MCF 10A (cell line): ENCODE results near the gene UVSSA. TPM values are rescaled to one million over a fixed set of nuclear protein-coding genes. Genes with fewer than 3 reads are reported as not detected.
A peak's percentile ranks its signal among the peaks of the same experiment; 100 is the strongest.

Source experiments
- BruUV-seq: library from RNA; stranded (reverse); fragments of 400-500 nt; replicated peaks from 2 replicates; lab custom pipeline; 2021; lab: Mats Ljungman, UMichigan
- CTCF ChIA-PET: fragments of 300-600 bp; sonication (Branson Sonifier 250); formaldehyde crosslinking; extraction: SDS; loops from one replicate; lab custom pipeline; 2021; ENCODE audit warnings: antibody characterized with exemption, inconsistent platforms; lab: Yijun Ruan, JAX
- POLR2A ChIA-PET: fragments of 300-600, 350-650 bp; sonication (Branson Sonifier 250); formaldehyde crosslinking; extraction: SDS; loops from one replicate; lab custom pipeline; 2020; ENCODE audit warnings: antibody characterized with exemption, inconsistent platforms; lab: Yijun Ruan, JAX
- DNase-seq: peaks from one replicate; pipeline ENCODE4 v3.0.0-alpha.2; 2018; ENCODE audit not compliant: unreplicated experiment
- H3K27ac Mint-ChIP-seq: one replicate; pipeline ENCODE4 v1.8.0; 2022; ENCODE audit warnings: mild to moderate bottlenecking, low read depth, mixed read lengths; ENCODE audit not compliant: unreplicated experiment
- H3K27me3 Mint-ChIP-seq: one replicate; pipeline ENCODE4 v1.8.0; 2022; ENCODE audit warnings: mixed read lengths; ENCODE audit not compliant: insufficient read depth, unreplicated experiment
- H3K36me3 Mint-ChIP-seq: one replicate; pipeline ENCODE4 v1.8.0; 2022; ENCODE audit warnings: mild to moderate bottlenecking, moderate library complexity, mixed read lengths; ENCODE audit not compliant: insufficient read depth, unreplicated experiment
- H3K4me1 Mint-ChIP-seq: one replicate; pipeline ENCODE4 v1.8.0; 2022; ENCODE audit warnings: mixed read lengths; ENCODE audit not compliant: insufficient read depth, unreplicated experiment
- H3K4me3 Mint-ChIP-seq: one replicate; pipeline ENCODE4 v1.8.0; 2022; ENCODE audit warnings: mild to moderate bottlenecking, moderate library complexity, mixed read lengths; ENCODE audit not compliant: unreplicated experiment
- H3K9me3 Mint-ChIP-seq: one replicate; pipeline ENCODE4 v1.8.0; 2022; ENCODE audit warnings: mixed read lengths; ENCODE audit not compliant: unreplicated experiment
- intact Hi-C: fragments of 100-400 bp; cut with micrococcal nuclease; formaldehyde crosslinking; loops from 2 replicates; pipeline ENCODE4 v1.14.1; 2022
- total RNA-seq: library from RNA; stranded (reverse); gene quantifications from 2 replicates; pipeline ENCODE4 v1.2.3, GENCODE V29; 2022
- TF ChIP-seq, protein P1 (sequence below): fragments of 200-600 bp; IDR thresholded peaks from one replicate; pipeline ENCODE4 v1.8.0; 2022; ENCODE audit warnings: antibody characterized with exemption, mild to moderate bottlenecking; ENCODE audit not compliant: unreplicated experiment

UVSSA gene
- total RNA-seq, 1 experiment from 2014 or later: 43.6 TPM

DNA sequence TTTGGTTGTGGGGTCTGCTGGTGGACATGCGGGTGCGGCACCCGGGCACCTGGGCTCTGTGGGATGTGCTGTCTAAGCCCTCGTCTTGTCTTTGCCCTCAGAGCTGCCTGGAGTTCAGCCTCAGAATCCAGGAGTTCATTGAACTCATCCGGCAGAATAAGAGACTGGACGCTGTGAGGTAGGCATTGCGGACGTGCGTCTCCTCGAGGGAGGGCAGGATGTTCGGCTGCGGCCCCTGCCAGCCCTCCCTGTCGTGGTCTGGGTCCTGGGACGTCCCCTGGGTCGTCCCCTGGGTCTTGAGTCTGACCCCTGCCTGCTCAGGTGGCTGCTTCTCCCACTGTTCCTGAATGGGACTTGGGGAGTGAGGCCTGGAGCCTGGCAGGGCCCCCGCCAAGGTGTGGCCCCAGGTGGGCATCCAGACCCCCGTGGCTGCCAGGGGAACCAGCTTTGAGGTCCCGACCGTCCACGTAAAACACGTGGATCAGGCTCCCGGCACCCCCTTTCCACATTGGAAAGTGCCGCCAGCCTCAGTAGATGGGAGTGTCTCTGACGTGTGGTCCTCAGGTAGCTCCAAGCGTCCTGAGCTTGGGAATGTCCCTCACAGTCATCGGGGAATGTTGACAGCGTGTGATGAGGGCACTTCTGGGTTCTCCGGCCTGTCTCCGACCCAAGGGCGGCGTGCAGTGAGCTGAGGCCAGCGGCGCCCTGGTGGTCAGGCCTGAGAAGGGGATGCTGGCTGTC, 19.3 kb upstream of the UVSSA start:
- intact Hi-C loops: no loop called here
- CTCF ChIA-PET: interaction anchor here (0.6 to 1.1 kb wide), 3 partner anchors 10 to 45 kb away, joined by 3 read pairs; no protein-coding TSS in a partner anchor
- no peak overlapping the region for H3K27ac Mint-ChIP-seq
- TF ChIP-seq, protein P1, sequence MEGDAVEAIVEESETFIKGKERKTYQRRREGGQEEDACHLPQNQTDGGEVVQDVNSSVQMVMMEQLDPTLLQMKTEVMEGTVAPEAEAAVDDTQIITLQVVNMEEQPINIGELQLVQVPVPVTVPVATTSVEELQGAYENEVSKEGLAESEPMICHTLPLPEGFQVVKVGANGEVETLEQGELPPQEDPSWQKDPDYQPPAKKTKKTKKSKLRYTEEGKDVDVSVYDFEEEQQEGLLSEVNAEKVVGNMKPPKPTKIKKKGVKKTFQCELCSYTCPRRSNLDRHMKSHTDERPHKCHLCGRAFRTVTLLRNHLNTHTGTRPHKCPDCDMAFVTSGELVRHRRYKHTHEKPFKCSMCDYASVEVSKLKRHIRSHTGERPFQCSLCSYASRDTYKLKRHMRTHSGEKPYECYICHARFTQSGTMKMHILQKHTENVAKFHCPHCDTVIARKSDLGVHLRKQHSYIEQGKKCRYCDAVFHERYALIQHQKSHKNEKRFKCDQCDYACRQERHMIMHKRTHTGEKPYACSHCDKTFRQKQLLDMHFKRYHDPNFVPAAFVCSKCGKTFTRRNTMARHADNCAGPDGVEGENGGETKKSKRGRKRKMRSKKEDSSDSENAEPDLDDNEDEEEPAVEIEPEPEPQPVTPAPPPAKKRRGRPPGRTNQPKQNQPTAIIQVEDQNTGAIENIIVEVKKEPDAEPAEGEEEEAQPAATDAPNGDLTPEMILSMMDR: no peak
- POLR2A ChIA-PET: interaction anchor here (1.2 to 1.7 kb wide), 2 partner anchors 9 to 37 kb away, joined by 4 to 5 read pairs; no protein-coding TSS in a partner anchor
- peaks cover 60% of the 10 kb centered on the region for H3K36me3 Mint-ChIP-seq
- no peak overlapping the region for H3K4me3 Mint-ChIP-seq
- no peaks in the 10 kb centered on the region for H3K27me3 Mint-ChIP-seq
- no peak for DNase-seq
- BruUV-seq: no TSS peak
- no peaks in the 10 kb centered on the region for H3K9me3 Mint-ChIP-seq
- H3K4me1 Mint-ChIP-seq: peaks cover 22% of the 10 kb centered on the region

DNA sequence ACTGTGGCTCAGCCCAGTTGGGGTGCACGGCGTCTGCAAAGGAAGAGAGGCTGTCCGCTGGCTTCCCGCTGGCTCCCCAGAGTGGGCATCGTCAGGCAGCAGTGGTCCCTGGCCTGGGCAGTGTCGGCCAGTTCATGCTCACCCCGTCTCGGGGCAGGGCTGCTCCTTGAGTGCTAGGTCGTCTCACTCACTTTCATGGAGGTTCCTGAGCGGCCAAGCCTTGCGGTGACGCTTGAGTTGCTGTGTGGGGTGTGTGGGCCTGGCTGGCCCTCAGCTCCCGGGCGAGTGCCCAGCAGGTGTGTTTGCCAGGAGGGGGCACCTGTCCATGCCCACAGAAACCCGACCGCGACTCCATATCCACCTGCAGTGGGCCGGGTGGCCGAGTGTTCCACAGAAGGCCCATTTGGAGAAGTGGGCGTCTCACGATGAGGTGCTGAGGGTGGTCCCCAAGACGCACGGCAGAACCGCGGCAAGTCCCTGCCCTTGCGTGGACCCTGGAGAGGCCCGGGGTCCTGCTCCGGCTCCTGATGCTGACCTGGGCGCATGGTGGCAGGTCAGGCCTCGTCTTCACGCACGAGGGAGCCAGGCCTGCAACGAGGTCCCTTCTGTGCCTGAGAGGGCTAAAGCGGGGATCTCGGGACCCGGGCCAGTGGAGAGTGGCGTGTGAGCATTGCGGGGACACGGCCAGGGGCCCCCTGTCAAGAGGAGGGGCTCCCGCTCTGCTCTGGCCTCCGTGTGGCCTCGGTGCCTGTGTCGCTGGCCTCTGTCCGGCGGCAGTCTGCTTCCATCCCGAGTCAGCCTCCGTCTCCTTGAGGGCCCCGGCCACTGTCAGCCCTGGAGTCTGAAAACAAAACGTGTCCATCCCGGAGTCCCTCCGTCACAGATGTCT, 18.5 kb upstream of the UVSSA start:
- POLR2A ChIA-PET: interaction anchor here (1.4 to 2.8 kb wide), 7 partner anchors 18 to 136 kb away, joined by 4 to 47 read pairs (median 6); partner anchors contain the start of genes CTBP1, MAEA and UVSSA
- CTCF ChIA-PET: interaction anchor here (0.7 to 1.1 kb wide), 3 partner anchors 10 to 30 kb away, joined by 3 to 4 read pairs (median 3); no protein-coding TSS in a partner anchor

GRCh38 chr4:1329408-1330371, 17.3 kb upstream of the UVSSA start:
- Mint-ChIP-seq H3K4me3 (peak overlapping the region; percentile 57), H3K27me3 (no peaks in the 10 kb centered on the region), H3K27ac (peak overlapping the region; percentile 95), H3K36me3 (peaks cover 72% of the 10 kb centered on the region), H3K9me3 (no peaks in the 10 kb centered on the region), H3K4me1 (peaks cover 22% of the 10 kb centered on the region)
- intact Hi-C loops: no loop called here
- TF ChIP-seq, protein P1: no peak
- peak; percentile 85 for DNase-seq
- ChIA-PET CTCF (interaction anchor here (0.6 to 1.4 kb wide), 3 partner anchors 16 to 171 kb away, joined by 3 to 7 read pairs (median 4); no protein-coding TSS in a partner anchor), POLR2A (interaction anchor here (0.5 to 2.8 kb wide), 16 partner anchors 10 to 1746 kb away, joined by 3 to 47 read pairs (median 4); partner anchors contain the start of genes CTBP1, MAEA and UVSSA)
- BruUV-seq: no TSS peak

More for the DNA sequence above, 18.5 kb upstream of the UVSSA start:
- peaks cover 64% of the 10 kb centered on the region for H3K36me3 Mint-ChIP-seq
- H3K4me3 Mint-ChIP-seq: no peak overlapping the region
- peaks cover 22% of the 10 kb centered on the region for H3K4me1 Mint-ChIP-seq
- no TSS peak for BruUV-seq
- intact Hi-C loops: no loop called here
- TF ChIP-seq, protein P1: no peak
- no peaks in the 10 kb centered on the region for H3K27me3 Mint-ChIP-seq
- peak overlapping the region; percentile 95 for H3K27ac Mint-ChIP-seq
- no peak for DNase-seq
- H3K9me3 Mint-ChIP-seq: no peaks in the 10 kb centered on the region
